PC-9 (cell line): ENCODE results near the gene TAC4.

ENCODE experiments used
- EZH2 ChIP-seq: fragments of 200-600 bp; sonication (generic); IDR thresholded peaks from 2 replicates; pipeline ENCODE4 v1.8.0; 2017; ENCODE audit warnings: antibody characterized with exemption, low read depth
- TF ChIP-seq, protein P1 (sequence below): fragments of 200-600 bp; sonication (generic); conservative IDR thresholded peaks from 2 replicates; pipeline ENCODE4 v1.6.1; 2017; ENCODE audit warnings: mixed run types, antibody characterized with exemption, mild to moderate bottlenecking, moderate library complexity

- TF ChIP-seq, protein P1, sequence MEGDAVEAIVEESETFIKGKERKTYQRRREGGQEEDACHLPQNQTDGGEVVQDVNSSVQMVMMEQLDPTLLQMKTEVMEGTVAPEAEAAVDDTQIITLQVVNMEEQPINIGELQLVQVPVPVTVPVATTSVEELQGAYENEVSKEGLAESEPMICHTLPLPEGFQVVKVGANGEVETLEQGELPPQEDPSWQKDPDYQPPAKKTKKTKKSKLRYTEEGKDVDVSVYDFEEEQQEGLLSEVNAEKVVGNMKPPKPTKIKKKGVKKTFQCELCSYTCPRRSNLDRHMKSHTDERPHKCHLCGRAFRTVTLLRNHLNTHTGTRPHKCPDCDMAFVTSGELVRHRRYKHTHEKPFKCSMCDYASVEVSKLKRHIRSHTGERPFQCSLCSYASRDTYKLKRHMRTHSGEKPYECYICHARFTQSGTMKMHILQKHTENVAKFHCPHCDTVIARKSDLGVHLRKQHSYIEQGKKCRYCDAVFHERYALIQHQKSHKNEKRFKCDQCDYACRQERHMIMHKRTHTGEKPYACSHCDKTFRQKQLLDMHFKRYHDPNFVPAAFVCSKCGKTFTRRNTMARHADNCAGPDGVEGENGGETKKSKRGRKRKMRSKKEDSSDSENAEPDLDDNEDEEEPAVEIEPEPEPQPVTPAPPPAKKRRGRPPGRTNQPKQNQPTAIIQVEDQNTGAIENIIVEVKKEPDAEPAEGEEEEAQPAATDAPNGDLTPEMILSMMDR, result no peak
- TF ChIP-seq EZH2, result no peak
These were observed 6.3 kb downstream of the TAC4 start for GRCh38 chr17:49841548-49841947.
